Prostate gland (tissue), 2 donors: ENCODE measurements around the gene LONRF2. TPM values are rescaled to one million over a fixed set of nuclear protein-coding genes. Genes with fewer than 3 reads are reported as not detected.

Experiments
- DNase-seq: peaks from one replicate; pipeline ENCODE4 v3.0.0-alpha.2; 2019; ENCODE audit warnings: low spot score
- H3K27ac ChIP-seq, 2 donors: fragments of 200-600 bp; sonication (generic); 2 replicates each; pipeline ENCODE4 v1.5.1; 2017 to 2019
- H3K27me3 ChIP-seq: fragments of 200-600 bp; sonication (generic); replicated peaks from 2 replicates; pipeline ENCODE4 v1.5.1; 2019; ENCODE audit not compliant: insufficient read depth
- H3K36me3 ChIP-seq, 2 donors: fragments of 200-600 bp; sonication (generic); 1 replicate in 1 of 2; 2 replicates in 1 of 2; pipeline versions ENCODE4 v1.5.1 to v1.8.1; 2017 to 2019
- H3K4me1 ChIP-seq: fragments of 200-600 bp; sonication (generic); replicated peaks from 2 replicates; pipeline ENCODE4 v1.5.1; 2019
- H3K4me3 ChIP-seq, 2 donors: fragments of 200-600 bp; sonication (generic); 2 replicates each; pipeline ENCODE4 v1.5.1; 2017 to 2019
- H3K9me3 ChIP-seq: fragments of 200-600 bp; sonication (generic); 2 replicates; pipeline ENCODE4 v1.5.1; 2017
- POLR2A ChIP-seq: fragments of 450-650 bp; IDR thresholded peaks from one replicate; pipeline ENCODE4 v1.6.1; 2016; ENCODE audit warnings: antibody characterized with exemption, mild to moderate bottlenecking
- POLR2AphosphoS5 ChIP-seq: sonication (generic); formaldehyde crosslinking; IDR thresholded peaks from one replicate; pipeline ENCODE4 v1.6.1; 2017; ENCODE audit warnings: antibody characterized with exemption
- whole genome bisulfite sequencing: methylation state at CpG from one replicate; pipeline ENCODE4 v1.1.5; 2018; 5-methylcytosine and 5-hydroxymethylcytosine counted together
- intact Hi-C: fragments of 100-400 bp; cut with DNase I; formaldehyde crosslinking; loops from one replicate; pipeline ENCODE4 v1.14.2; 2022
- total RNA-seq, 2 donors: library from RNA; depleted of rRNA; stranded (reverse); fragments of >200 nt; gene quantifications; one replicate each; pipeline ENCODE4 v1.1.0, GENCODE V29; 2016
- TF ChIP-seq, protein P1 (sequence below), 4 experiments: fragments of 200-600 bp in 2 of 4; fragments of 450-650 bp in 2 of 4; sonication (generic) in 2 of 4; IDR thresholded peaks; 1 replicate in 3 of 4; 2 replicates in 1 of 4; pipeline ENCODE4 v1.5.1; 2016 to 2019; ENCODE audit warnings: antibody characterized with exemption in 4 of 4, mild to moderate bottlenecking in 2 of 4, moderate library complexity in 2 of 4

LONRF2 gene
- total RNA-seq, 2 donors from 2014 or later = 8.2 to 20.4 TPM

DNA sequence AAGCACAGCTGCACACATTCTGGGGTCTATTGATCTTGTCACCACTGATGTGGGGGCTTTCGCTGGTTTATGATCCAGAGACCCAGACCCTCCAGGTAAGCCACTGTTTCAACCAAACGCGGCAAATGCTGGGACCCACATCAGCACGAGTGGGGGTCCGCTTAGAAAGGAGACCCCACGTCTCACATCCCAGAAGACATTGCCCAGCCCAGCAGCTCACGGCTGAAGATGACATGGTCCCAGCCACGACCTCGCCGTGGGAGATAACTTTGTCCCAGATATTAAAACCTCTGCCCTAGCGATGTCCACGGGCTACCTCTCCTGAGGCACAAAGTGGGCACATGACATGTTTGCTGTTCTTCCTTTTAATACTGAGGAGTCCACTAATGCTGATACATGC, 43.8 kb downstream of the LONRF2 start:
- no peaks in the 10 kb centered on the region for H3K36me3 ChIP-seq
- no peak for DNase-seq
- intact Hi-C loops = no loop called here
- 97% methylated on average over 12 of the region's 12 CpGs for WGBS
- H3K4me3 ChIP-seq = no peak overlapping the region
- H3K27me3 ChIP-seq = no peaks in the 10 kb centered on the region
- H3K9me3 ChIP-seq = no peaks in the 10 kb centered on the region
- no peak overlapping the region for H3K27ac ChIP-seq
- no peaks in the 10 kb centered on the region for H3K4me1 ChIP-seq
- TF ChIP-seq POLR2AphosphoS5 (no peak), POLR2A (no peak)
- TF ChIP-seq, protein P1, sequence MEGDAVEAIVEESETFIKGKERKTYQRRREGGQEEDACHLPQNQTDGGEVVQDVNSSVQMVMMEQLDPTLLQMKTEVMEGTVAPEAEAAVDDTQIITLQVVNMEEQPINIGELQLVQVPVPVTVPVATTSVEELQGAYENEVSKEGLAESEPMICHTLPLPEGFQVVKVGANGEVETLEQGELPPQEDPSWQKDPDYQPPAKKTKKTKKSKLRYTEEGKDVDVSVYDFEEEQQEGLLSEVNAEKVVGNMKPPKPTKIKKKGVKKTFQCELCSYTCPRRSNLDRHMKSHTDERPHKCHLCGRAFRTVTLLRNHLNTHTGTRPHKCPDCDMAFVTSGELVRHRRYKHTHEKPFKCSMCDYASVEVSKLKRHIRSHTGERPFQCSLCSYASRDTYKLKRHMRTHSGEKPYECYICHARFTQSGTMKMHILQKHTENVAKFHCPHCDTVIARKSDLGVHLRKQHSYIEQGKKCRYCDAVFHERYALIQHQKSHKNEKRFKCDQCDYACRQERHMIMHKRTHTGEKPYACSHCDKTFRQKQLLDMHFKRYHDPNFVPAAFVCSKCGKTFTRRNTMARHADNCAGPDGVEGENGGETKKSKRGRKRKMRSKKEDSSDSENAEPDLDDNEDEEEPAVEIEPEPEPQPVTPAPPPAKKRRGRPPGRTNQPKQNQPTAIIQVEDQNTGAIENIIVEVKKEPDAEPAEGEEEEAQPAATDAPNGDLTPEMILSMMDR (IDR thresholded peaks at IDR 0.05) = no peak

GRCh38 chr2:100277540-100278207, 44.6 kb downstream of the LONRF2 start:
- Histone ChIP-seq H3K9me3 (no peaks in the 10 kb centered on the region), H3K4me3 (no peak overlapping the region), H3K36me3 (no peaks in the 10 kb centered on the region), H3K27me3 (no peaks in the 10 kb centered on the region), H3K27ac (no peak overlapping the region), H3K4me1 (no peaks in the 10 kb centered on the region)
- TF ChIP-seq POLR2A = no peak
- TF ChIP-seq, protein P1 (IDR thresholded peaks at IDR 0.05) = no peak
- TF ChIP-seq POLR2AphosphoS5 = no peak
- 97% methylated on average over 12 of the region's 12 CpGs for WGBS
- intact Hi-C loops = no loop called here
- DNase-seq = no peak

DNA sequence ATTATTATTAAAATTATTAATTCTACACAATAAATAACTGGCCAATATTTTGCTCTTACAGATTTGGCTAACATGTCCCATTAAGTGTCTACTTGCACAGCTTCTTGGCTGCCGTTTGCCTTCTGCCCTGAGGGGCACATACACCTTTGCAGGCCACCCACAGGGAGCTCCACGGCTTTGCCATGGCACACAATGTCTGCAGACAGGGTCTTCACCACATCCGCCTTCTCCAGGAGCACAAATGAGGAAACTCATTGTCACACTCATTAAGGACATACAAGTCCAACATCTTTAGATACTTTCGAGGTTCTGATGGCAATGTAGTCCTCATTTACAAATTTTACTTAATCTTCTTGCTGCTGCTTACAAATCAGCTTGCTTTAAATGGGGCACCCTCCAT, 45.6 kb downstream of the LONRF2 start:
- 84% methylated on average over 4 of the region's 4 CpGs for whole genome bisulfite sequencing
- Histone ChIP-seq H3K4me1 (no peaks in the 10 kb centered on the region), H3K27ac (no peak overlapping the region), H3K9me3 (no peaks in the 10 kb centered on the region), H3K36me3 (no peaks in the 10 kb centered on the region), H3K27me3 (no peaks in the 10 kb centered on the region), H3K4me3 (no peak overlapping the region)
- no peak for DNase-seq
- intact Hi-C loops = no loop called here
- TF ChIP-seq POLR2A (no peak), POLR2AphosphoS5 (no peak)
- TF ChIP-seq, protein P1 (IDR thresholded peaks at IDR 0.05) = no peak

GRCh38 chr2:100275200-100275589, 47.1 kb downstream of the LONRF2 start:
- no peak overlapping the region for H3K27ac ChIP-seq
- 81% methylated on average over 10 of the region's 10 CpGs for WGBS
- intact Hi-C loops = no loop called here
- no peak for DNase-seq
- H3K36me3 ChIP-seq = no peaks in the 10 kb centered on the region
- no peak overlapping the region for H3K4me3 ChIP-seq
- no peaks in the 10 kb centered on the region for H3K9me3 ChIP-seq
- H3K27me3 ChIP-seq = no peaks in the 10 kb centered on the region
- no peak for TF ChIP-seq POLR2A
- no peak for TF ChIP-seq POLR2AphosphoS5
- TF ChIP-seq, protein P1 (IDR thresholded peaks at IDR 0.05) = no peak
- H3K4me1 ChIP-seq = no peaks in the 10 kb centered on the region

- 89% methylated on average over 17 of the region's 17 CpGs for WGBS
Observed at GRCh38 chr2:100274566-100275199, 47.6 kb downstream of the LONRF2 start.

More at GRCh38 chr2:100274566-100275199, 47.6 kb downstream of the LONRF2 start:
- Histone ChIP-seq H3K36me3 (no peaks in the 10 kb centered on the region), H3K9me3 (no peaks in the 10 kb centered on the region), H3K4me1 (no peaks in the 10 kb centered on the region), H3K4me3 (no peak overlapping the region), H3K27me3 (no peaks in the 10 kb centered on the region), H3K27ac (no peak overlapping the region)
- intact Hi-C loops = no loop called here
- no peak for DNase-seq
- TF ChIP-seq, protein P1 (IDR thresholded peaks at IDR 0.05) = no peak
- TF ChIP-seq POLR2A (no peak), POLR2AphosphoS5 (no peak)
